HepG2 (cell line): ENCODE measurements around the gene SS18L1. TPM values are rescaled to one million over a fixed set of nuclear protein-coding genes. Genes with fewer than 3 reads are reported as not detected.

Experiments used
- CENPX ChIP-seq: sonication (generic); formaldehyde crosslinking; IDR thresholded peaks from 2 replicates; pipeline ENCODE4 v1.9.0; 2021; ENCODE audit warnings: mild to moderate bottlenecking, missing genetic modification reagents, moderate library complexity
- ESRRA ChIP-seq: sonication (generic); formaldehyde crosslinking; IDR thresholded peaks from 2 replicates; pipeline ENCODE4 v1.5.1; 2020; ENCODE audit warnings: mild to moderate bottlenecking, low read depth, missing genetic modification reagents
- GABPB1 ChIP-seq: IDR thresholded peaks from 2 replicates; pipeline ENCODE4 v1.6.1; 2016; ENCODE audit warnings: mild to moderate bottlenecking, missing genetic modification reagents, moderate library complexity, missing compliant biosample characterization
- HOXA5 ChIP-seq: sonication (generic); formaldehyde crosslinking; IDR thresholded peaks from 2 replicates; pipeline ENCODE4 v1.4.0; 2020; ENCODE audit warnings: missing genetic modification reagents
- KDM5A ChIP-seq: fragments of 200-600 bp; sonication (generic); IDR thresholded peaks from 2 replicates; pipeline ENCODE4 v1.7.0; 2018; ENCODE audit warnings: antibody characterized with exemption, mild to moderate bottlenecking, low read length, borderline replicate concordance
- KLF11 ChIP-seq: IDR thresholded peaks from 2 replicates; pipeline ENCODE4 v1.6.1; 2016; ENCODE audit warnings: missing compliant biosample characterization
- NBN ChIP-seq: fragments of 450-650 bp; conservative IDR thresholded peaks from 2 replicates; pipeline ENCODE4 v1.6.1; 2017
- RFXAP ChIP-seq: sonication (generic); formaldehyde crosslinking; IDR thresholded peaks from 2 replicates; pipeline ENCODE4 v1.4.0; 2020; ENCODE audit warnings: missing genetic modification reagents, borderline replicate concordance
- SIN3B ChIP-seq: fragments of 150-350 bp; IDR thresholded peaks from 2 replicates; pipeline ENCODE4 v1.6.1; 2014; ENCODE audit warnings: low read length
- SRSF1 ChIP-seq: fragments of 200-400 bp; formaldehyde crosslinking; optimal IDR thresholded peaks from 2 replicates; pipeline ENCODE3; 2017; ENCODE audit warnings: mild to moderate bottlenecking, low read depth, low read length, moderate library complexity
- ZFP37 ChIP-seq: sonication (generic); formaldehyde crosslinking; IDR thresholded peaks from 2 replicates; pipeline ENCODE4 v1.4.0; 2020; ENCODE audit warnings: missing genetic modification reagents, borderline replicate concordance
- ZFP82 ChIP-seq: sonication (generic); formaldehyde crosslinking; IDR thresholded peaks from 2 replicates; pipeline ENCODE4 v1.5.1; 2020; ENCODE audit warnings: mild to moderate bottlenecking, missing genetic modification reagents, borderline replicate concordance
- ZNF441 ChIP-seq: sonication (generic); formaldehyde crosslinking; IDR thresholded peaks from 2 replicates; pipeline ENCODE4 v1.7.0; 2021; ENCODE audit warnings: missing genetic modification reagents, borderline replicate concordance
- ZNF567 ChIP-seq: sonication (generic); formaldehyde crosslinking; IDR thresholded peaks from 2 replicates; pipeline ENCODE4 v1.8.1; 2023; ENCODE audit warnings: mild to moderate bottlenecking, missing genetic modification reagents, borderline replicate concordance
- polyA plus RNA-seq, 8 experiments: library from polyadenylated mRNA; depleted of rRNA in 3 of 8; stranded (reverse) in 7 of 8; unstranded in 1 of 8; fragments of >200 nt; fragmentation: Illumina TruSeq in 4 of 8; extraction: Trizol in 4 of 8; gene quantifications; 2 replicates each; pipeline versions ENCODE4 v1.2.1 to v1.2.3, GENCODE V29; 2011 to 2016; ENCODE audit warnings: low read depth in 4 of 8, missing spikeins in 1 of 8, mixed read lengths in 1 of 8; ENCODE audit not compliant: insufficient read depth in 1 of 8
- total RNA-seq, 5 experiments: library from RNA; depleted of rRNA; stranded (reverse); fragments of >200 nt; fragmentation: Illumina TruSeq; extraction: Trizol; gene quantifications; 2 replicates each; pipeline ENCODE4 v1.2.3, GENCODE V29; 2016; ENCODE audit warnings: low read depth in 1 of 5
- TF ChIP-seq, protein P1 (sequence below): sonication (generic); formaldehyde crosslinking; IDR thresholded peaks from 2 replicates; pipeline ENCODE4 v1.4.0; 2020; ENCODE audit warnings: missing genetic modification reagents
- TF ChIP-seq, protein P2 (sequence below): sonication (generic); formaldehyde crosslinking; IDR thresholded peaks from 2 replicates; pipeline ENCODE4 v1.8.0; 2023; ENCODE audit warnings: mild to moderate bottlenecking, missing genetic modification reagents
- TF ChIP-seq, protein P3 (sequence below): sonication (generic); formaldehyde crosslinking; conservative IDR thresholded peaks from 2 replicates; pipeline ENCODE4 v1.4.0; 2020; ENCODE audit warnings: mild to moderate bottlenecking, missing genetic modification reagents, moderate library complexity
- TF ChIP-seq, protein P4 (sequence below): sonication (generic); formaldehyde crosslinking; IDR thresholded peaks from 2 replicates; pipeline ENCODE4 v1.4.0; 2020; ENCODE audit warnings: missing genetic modification reagents, borderline replicate concordance
- TF ChIP-seq, protein P5 (sequence below): sonication (generic); formaldehyde crosslinking; IDR thresholded peaks from 2 replicates; pipeline ENCODE4 v1.5.0; 2020; ENCODE audit warnings: mild to moderate bottlenecking, low read depth, missing genetic modification reagents, borderline replicate concordance

SS18L1 gene
- total and polyA plus RNA-seq, 2 of the 13 experiments (the other 11 are each of a cell fraction or from before 2014, with no cell fraction given) = 17.8 to 27.6 TPM

DNA sequence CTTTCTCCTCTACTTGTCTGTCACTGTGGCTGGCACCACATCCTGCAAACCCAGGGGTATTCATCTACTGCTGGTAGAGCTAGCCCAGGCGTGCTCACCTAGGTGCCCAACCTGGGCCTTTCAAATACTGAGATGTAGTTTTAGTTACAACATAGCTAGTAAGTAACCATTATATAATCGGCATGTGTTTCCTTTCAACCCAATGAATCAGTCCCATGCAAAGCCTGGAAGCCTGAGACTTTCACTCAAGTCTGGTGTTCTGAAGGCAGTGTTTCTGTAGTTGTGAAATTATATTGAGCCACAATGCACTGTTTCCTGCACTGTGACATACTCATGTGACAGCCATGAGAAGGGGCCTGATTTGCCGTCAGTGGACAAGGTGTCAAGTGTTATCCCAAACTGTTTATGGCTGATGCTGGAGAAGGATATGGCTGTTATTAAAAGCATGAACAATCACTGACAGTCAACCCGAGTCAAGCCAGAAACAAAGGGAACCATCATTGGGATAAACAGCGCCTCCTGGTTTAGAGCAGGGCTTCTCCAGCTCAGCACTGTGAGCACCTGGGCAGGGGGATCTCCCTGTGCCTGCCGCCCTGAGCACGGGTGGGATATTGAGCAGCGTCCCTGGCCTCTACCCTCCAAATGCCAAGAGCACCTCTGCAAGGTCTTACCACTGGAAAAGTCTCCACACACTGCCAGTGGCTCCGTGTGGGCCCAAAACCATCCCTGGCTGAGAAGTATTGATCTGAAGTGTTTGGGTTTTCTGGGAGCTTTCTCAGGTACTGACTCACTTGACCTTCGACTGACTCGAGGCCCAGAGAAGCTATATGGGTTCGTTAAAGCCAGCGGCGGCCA lies 1.9 kb upstream of the SS18L1 start (continued):
- TF ChIP-seq, protein P1, sequence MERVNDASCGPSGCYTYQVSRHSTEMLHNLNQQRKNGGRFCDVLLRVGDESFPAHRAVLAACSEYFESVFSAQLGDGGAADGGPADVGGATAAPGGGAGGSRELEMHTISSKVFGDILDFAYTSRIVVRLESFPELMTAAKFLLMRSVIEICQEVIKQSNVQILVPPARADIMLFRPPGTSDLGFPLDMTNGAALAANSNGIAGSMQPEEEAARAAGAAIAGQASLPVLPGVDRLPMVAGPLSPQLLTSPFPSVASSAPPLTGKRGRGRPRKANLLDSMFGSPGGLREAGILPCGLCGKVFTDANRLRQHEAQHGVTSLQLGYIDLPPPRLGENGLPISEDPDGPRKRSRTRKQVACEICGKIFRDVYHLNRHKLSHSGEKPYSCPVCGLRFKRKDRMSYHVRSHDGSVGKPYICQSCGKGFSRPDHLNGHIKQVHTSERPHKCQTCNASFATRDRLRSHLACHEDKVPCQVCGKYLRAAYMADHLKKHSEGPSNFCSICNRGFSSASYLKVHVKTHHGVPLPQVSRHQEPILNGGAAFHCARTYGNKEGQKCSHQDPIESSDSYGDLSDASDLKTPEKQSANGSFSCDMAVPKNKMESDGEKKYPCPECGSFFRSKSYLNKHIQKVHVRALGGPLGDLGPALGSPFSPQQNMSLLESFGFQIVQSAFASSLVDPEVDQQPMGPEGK (CRISPR knock-in tag) = peak; percentile 56
- TF ChIP-seq GABPB1 (CRISPR knock-in tag) (no peak), ZNF567 (CRISPR knock-in tag) (0 out of 2 replicates have a peak, but pooled peaks have one; percentile 24), ZNF441 (peak; percentile 31; the same call in 1 of the 2 replicates), SRSF1 (no peak), KLF11 (CRISPR knock-in tag) (no peak), ZFP82 (CRISPR knock-in tag) (no peak), SIN3B (no peak), NBN (no peak), ZFP37 (CRISPR knock-in tag) (no peak; the same call in 1 of the 2 replicates), RFXAP (CRISPR knock-in tag) (no peak; the same call in 1 of the 2 replicates), KDM5A (no peak; the same call in 1 of the 2 replicates), HOXA5 (no peak), ESRRA (CRISPR knock-in tag) (no peak), CENPX (CRISPR knock-in tag) (no peak)
- TF ChIP-seq, protein P2, sequence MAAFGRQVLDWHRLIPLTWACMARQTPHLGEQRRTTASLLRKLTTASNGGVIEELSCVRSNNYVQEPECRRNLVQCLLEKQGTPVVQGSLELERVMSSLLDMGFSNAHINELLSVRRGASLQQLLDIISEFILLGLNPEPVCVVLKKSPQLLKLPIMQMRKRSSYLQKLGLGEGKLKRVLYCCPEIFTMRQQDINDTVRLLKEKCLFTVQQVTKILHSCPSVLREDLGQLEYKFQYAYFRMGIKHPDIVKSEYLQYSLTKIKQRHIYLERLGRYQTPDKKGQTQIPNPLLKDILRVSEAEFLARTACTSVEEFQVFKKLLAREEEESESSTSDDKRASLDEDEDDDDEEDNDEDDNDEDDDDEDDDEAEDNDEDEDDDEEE (CRISPR knock-in tag) = 0 out of 2 replicates have a peak, but pooled peaks have one; percentile 55
- TF ChIP-seq, protein P3, sequence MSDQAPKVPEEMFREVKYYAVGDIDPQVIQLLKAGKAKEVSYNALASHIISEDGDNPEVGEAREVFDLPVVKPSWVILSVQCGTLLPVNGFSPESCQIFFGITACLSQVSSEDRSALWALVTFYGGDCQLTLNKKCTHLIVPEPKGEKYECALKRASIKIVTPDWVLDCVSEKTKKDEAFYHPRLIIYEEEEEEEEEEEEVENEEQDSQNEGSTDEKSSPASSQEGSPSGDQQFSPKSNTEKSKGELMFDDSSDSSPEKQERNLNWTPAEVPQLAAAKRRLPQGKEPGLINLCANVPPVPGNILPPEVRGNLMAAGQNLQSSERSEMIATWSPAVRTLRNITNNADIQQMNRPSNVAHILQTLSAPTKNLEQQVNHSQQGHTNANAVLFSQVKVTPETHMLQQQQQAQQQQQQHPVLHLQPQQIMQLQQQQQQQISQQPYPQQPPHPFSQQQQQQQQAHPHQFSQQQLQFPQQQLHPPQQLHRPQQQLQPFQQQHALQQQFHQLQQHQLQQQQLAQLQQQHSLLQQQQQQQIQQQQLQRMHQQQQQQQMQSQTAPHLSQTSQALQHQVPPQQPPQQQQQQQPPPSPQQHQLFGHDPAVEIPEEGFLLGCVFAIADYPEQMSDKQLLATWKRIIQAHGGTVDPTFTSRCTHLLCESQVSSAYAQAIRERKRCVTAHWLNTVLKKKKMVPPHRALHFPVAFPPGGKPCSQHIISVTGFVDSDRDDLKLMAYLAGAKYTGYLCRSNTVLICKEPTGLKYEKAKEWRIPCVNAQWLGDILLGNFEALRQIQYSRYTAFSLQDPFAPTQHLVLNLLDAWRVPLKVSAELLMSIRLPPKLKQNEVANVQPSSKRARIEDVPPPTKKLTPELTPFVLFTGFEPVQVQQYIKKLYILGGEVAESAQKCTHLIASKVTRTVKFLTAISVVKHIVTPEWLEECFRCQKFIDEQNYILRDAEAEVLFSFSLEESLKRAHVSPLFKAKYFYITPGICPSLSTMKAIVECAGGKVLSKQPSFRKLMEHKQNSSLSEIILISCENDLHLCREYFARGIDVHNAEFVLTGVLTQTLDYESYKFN (CRISPR knock-in tag) = no peak
- TF ChIP-seq, protein P4, sequence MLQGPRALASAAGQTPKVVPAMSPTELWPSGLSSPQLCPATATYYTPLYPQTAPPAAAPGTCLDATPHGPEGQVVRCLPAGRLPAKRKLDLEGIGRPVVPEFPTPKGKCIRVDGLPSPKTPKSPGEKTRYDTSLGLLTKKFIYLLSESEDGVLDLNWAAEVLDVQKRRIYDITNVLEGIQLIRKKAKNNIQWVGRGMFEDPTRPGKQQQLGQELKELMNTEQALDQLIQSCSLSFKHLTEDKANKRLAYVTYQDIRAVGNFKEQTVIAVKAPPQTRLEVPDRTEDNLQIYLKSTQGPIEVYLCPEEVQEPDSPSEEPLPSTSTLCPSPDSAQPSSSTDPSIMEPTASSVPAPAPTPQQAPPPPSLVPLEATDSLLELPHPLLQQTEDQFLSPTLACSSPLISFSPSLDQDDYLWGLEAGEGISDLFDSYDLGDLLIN (CRISPR knock-in tag) = no peak
- TF ChIP-seq, protein P5, sequence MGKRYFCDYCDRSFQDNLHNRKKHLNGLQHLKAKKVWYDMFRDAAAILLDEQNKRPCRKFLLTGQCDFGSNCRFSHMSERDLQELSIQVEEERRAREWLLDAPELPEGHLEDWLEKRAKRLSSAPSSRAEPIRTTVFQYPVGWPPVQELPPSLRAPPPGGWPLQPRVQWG (CRISPR knock-in tag) = no peak
